GM19240 (cell line): Measurements from ENCODE around the gene NRBF2.
"Not testable (repeated sequence)": the region's sequence is repeated elsewhere in the genome, so short reads cannot be mapped to it uniquely, and the experiment has no call there.

Experiments used
- DNase-seq: peaks from one replicate; pipeline ENCODE4 v3.0.0; 2011; ENCODE audit warnings: low spot score; ENCODE audit not compliant: insufficient read length

Gene NRBF2

GRCh38 chr10:63116452-63117072, 16.6 kb upstream of the NRBF2 start:
- DNase-seq = no peak

GRCh38 chr10:63119041-63119440, 14.1 kb upstream of the NRBF2 start:
- no peak for DNase-seq

- no peak for DNase-seq
Measured at GRCh38 chr10:63120554-63120953, 12.6 kb upstream of the NRBF2 start.

- DNase-seq = no peak
Measured at GRCh38 chr10:63123727-63124362, 9.3 kb upstream of the NRBF2 start.

- no peak for DNase-seq
Measured at GRCh38 chr10:63125459-63125858, 7.7 kb upstream of the NRBF2 start.

GRCh38 chr10:63128443-63128842, 4.7 kb upstream of the NRBF2 start:
- DNase-seq = no peak

GRCh38 chr10:63129888-63130287, 3.2 kb upstream of the NRBF2 start:
- no peak for DNase-seq

GRCh38 chr10:63132651-63133055, 475 bp upstream of the NRBF2 start:
- no peak for DNase-seq

GRCh38 chr10:63133821-63134557, 861 bp downstream of the NRBF2 start:
- DNase-seq = no peak

GRCh38 chr10:63137306-63137705, 4.2 kb downstream of the NRBF2 start:
- DNase-seq = no peak

GRCh38 chr10:63140077-63140476, 6.9 kb downstream of the NRBF2 start:
- DNase-seq = no peak

- DNase-seq = no peak
Measured at GRCh38 chr10:63142136-63142535, 9.0 kb downstream of the NRBF2 start.

GRCh38 chr10:63143987-63144386, 10.9 kb downstream of the NRBF2 start:
- no peak for DNase-seq

GRCh38 chr10:63145782-63146181, 12.7 kb downstream of the NRBF2 start:
- DNase-seq = no peak

GRCh38 chr10:63146503-63146902, 13.4 kb downstream of the NRBF2 start:
- no peak for DNase-seq

- no peak for DNase-seq
Measured at GRCh38 chr10:63150745-63151144, 17.6 kb downstream of the NRBF2 start.

GRCh38 chr10:63153868-63154545, 20.9 kb downstream of the NRBF2 start:
- not testable (repeated sequence) for DNase-seq

GRCh38 chr10:63154546-63155387, 21.6 kb downstream of the NRBF2 start:
- no peak for DNase-seq

- no peak for DNase-seq
Measured at GRCh38 chr10:63155388-63156020, 22.4 kb downstream of the NRBF2 start.

- no peak for DNase-seq
Measured at GRCh38 chr10:63156236-63156635, 23.1 kb downstream of the NRBF2 start.
